Testis (tissue), 2 donors: ENCODE measurements around the gene DHRS3.

Experiments used
- POLR2A ChIP-seq: fragments of 450-650 bp; IDR thresholded peaks from one replicate; pipeline ENCODE4 v1.6.1; 2017; ENCODE audit warnings: antibody characterized with exemption, mild to moderate bottlenecking, moderate library complexity
- TF ChIP-seq, protein P1 (sequence below), 3 experiments: fragments of 450-650 bp in 2 of 3; fragments of 200-600 bp in 1 of 3; sonication (generic) in 1 of 3; IDR thresholded peaks; one replicate each; pipeline ENCODE4 v1.5.1; 2016 to 2019; ENCODE audit warnings: antibody characterized with exemption in 3 of 3, mild to moderate bottlenecking in 2 of 3, moderate library complexity in 1 of 3

DNA sequence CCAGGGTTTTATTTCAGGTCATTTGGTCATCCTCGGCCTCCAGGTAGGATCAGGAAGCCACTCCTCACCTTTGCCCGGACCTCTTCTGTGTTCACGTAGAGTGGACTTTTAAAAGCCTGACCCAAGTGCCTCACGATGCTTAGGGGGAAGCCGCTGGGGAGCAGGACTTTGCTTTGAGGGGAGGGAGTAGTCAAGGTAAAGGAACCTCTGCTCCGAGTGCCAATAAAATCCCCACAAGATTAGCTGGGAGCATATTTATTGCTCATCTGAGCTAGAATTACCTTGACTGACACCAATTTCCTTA, 603 bp upstream of the DHRS3 start:
- TF ChIP-seq, protein P1, sequence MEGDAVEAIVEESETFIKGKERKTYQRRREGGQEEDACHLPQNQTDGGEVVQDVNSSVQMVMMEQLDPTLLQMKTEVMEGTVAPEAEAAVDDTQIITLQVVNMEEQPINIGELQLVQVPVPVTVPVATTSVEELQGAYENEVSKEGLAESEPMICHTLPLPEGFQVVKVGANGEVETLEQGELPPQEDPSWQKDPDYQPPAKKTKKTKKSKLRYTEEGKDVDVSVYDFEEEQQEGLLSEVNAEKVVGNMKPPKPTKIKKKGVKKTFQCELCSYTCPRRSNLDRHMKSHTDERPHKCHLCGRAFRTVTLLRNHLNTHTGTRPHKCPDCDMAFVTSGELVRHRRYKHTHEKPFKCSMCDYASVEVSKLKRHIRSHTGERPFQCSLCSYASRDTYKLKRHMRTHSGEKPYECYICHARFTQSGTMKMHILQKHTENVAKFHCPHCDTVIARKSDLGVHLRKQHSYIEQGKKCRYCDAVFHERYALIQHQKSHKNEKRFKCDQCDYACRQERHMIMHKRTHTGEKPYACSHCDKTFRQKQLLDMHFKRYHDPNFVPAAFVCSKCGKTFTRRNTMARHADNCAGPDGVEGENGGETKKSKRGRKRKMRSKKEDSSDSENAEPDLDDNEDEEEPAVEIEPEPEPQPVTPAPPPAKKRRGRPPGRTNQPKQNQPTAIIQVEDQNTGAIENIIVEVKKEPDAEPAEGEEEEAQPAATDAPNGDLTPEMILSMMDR (IDR thresholded peaks at IDR 0.05): no peak
- no peak for TF ChIP-seq POLR2A
